Ishikawa (cell line): ENCODE measurements around the gene TMEM141.

Source experiments
- CEBPB ChIP-seq: IDR thresholded peaks from 2 replicates; pipeline ENCODE4 v1.6.1; 2012
- CREB1 ChIP-seq: IDR thresholded peaks from 2 replicates; pipeline ENCODE4 v1.6.1; 2012; ENCODE audit warnings: low read depth
- EGR1 ChIP-seq: IDR thresholded peaks from 2 replicates; pipeline ENCODE4 v1.6.1; 2012
- EP300 ChIP-seq: IDR thresholded peaks from 2 replicates; pipeline ENCODE4 v1.6.1; 2012; ENCODE audit warnings: borderline replicate concordance
- FOXM1 ChIP-seq: IDR thresholded peaks from 2 replicates; pipeline ENCODE4 v1.6.1; 2012; ENCODE audit warnings: low read depth, borderline replicate concordance
- NFIC ChIP-seq: IDR thresholded peaks from 2 replicates; pipeline ENCODE4 v1.6.1; 2012
- RAD21 ChIP-seq: IDR thresholded peaks from 2 replicates; pipeline ENCODE4 v1.6.1; 2012; ENCODE audit warnings: low read depth
- REST ChIP-seq: IDR thresholded peaks from 2 replicates; pipeline ENCODE4 v1.6.1; 2012; ENCODE audit warnings: low read depth, mild to moderate bottlenecking
- TAF1 ChIP-seq: IDR thresholded peaks from 2 replicates; pipeline ENCODE4 v1.6.1; 2012; ENCODE audit warnings: low read depth, mild to moderate bottlenecking
- TCF12 ChIP-seq: IDR thresholded peaks from 2 replicates; pipeline ENCODE4 v1.6.1; 2012; ENCODE audit warnings: low read depth
- TEAD4 ChIP-seq: IDR thresholded peaks from 2 replicates; pipeline ENCODE4 v1.6.1; 2012
- USF1 ChIP-seq: IDR thresholded peaks from 2 replicates; pipeline ENCODE4 v1.6.1; 2012
- YY1 ChIP-seq: IDR thresholded peaks from 2 replicates; pipeline ENCODE4 v1.6.1; 2012; ENCODE audit warnings: low read depth
- ZBTB7A ChIP-seq: IDR thresholded peaks from 2 replicates; pipeline ENCODE4 v1.6.1; 2012; ENCODE audit warnings: low read depth
- TF ChIP-seq, protein P1 (sequence below): IDR thresholded peaks from 2 replicates; pipeline ENCODE4 v1.6.1; 2012

Gene TMEM141

GRCh38 chr9:136756836-136757235 lies 34.3 kb upstream of the TMEM141 start:
- no peak for TF ChIP-seq EP300
- no peak for TF ChIP-seq CEBPB
- no peak for TF ChIP-seq RAD21
- TF ChIP-seq REST, result no peak
- TF ChIP-seq ZBTB7A, result no peak
- no peak for TF ChIP-seq TAF1
- no peak for TF ChIP-seq USF1
- TF ChIP-seq TEAD4, result no peak
- TF ChIP-seq YY1, result no peak
- no peak for TF ChIP-seq TCF12
- TF ChIP-seq NFIC, result no peak
- no peak for TF ChIP-seq FOXM1
- no peak for TF ChIP-seq CREB1
- TF ChIP-seq, protein P1, sequence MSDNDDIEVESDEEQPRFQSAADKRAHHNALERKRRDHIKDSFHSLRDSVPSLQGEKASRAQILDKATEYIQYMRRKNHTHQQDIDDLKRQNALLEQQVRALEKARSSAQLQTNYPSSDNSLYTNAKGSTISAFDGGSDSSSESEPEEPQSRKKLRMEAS, result no peak
- TF ChIP-seq EGR1, result no peak

DNA sequence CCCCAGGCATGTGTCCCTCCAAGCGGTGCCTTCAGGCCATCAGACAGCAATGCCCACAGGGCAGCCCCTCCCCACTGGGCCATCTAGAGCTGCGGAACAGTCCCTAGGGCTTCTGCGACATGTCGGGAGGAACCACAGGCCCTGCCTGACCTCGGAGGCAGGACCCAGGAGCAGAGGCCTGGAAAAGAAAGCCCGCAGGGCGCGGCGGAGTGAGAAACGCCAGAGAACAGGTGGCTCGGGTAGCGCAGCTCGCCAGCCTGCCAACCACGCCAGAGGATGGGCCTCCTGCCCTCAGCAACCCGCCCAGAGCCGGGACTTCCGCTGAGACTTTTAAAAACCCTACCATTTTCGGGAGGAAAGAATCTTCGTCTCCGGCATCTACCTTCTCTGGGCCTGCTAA lies 33.8 kb upstream of the TMEM141 start:
- TF ChIP-seq RAD21 (no peak), ZBTB7A (no peak), EP300 (no peak), TCF12 (no peak), REST (no peak), CREB1 (no peak), NFIC (no peak), USF1 (no peak), TEAD4 (no peak), YY1 (no peak), CEBPB (no peak), TAF1 (no peak), FOXM1 (no peak), EGR1 (no peak)
- TF ChIP-seq, protein P1, result no peak

GRCh38 chr9:136757751-136758140 lies 33.4 kb upstream of the TMEM141 start:
- TF ChIP-seq FOXM1 (no peak), CEBPB (no peak), TCF12 (no peak), TAF1 (no peak), CREB1 (no peak), EGR1 (no peak), RAD21 (no peak)
- TF ChIP-seq, protein P1, result no peak; the same call in 1 of the 2 replicates

DNA sequence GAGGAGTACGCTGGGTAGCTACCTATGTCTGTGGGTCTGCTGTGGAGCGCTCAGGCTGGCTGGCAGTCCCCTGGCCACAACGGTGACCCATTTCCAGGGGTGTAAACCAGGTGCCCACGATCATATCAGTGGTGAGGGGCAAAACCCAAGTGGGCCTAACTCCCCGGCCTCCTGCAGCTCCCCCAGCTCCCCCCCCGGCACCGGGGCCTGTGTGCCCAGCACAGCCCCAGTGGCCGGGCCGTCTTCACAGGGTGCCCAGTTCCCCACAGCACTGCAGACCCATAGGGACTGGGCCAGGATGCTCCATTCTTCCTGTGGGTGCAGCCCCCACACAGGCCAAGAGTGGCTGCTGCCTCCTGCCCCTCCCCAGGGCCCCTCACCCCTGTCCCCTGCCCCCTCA lies 32.1 kb upstream of the TMEM141 start:
- TF ChIP-seq YY1, result no peak
- TF ChIP-seq TAF1, result no peak
- no peak for TF ChIP-seq NFIC
- TF ChIP-seq EGR1, result no peak
- TF ChIP-seq RAD21, result no peak
- no peak for TF ChIP-seq REST
- TF ChIP-seq TEAD4, result no peak
- no peak for TF ChIP-seq TCF12
- TF ChIP-seq FOXM1, result no peak
- TF ChIP-seq EP300, result no peak
- no peak for TF ChIP-seq USF1
- no peak for TF ChIP-seq ZBTB7A
- no peak for TF ChIP-seq CREB1
- TF ChIP-seq, protein P1, result no peak
- TF ChIP-seq CEBPB, result no peak
